K562 (cell line): ENCODE results near the gene EXOSC6. TPM values are rescaled to one million over a fixed set of nuclear protein-coding genes. Genes with fewer than 3 reads are reported as not detected.
"Not testable (repeated sequence)": the region's sequence is repeated elsewhere in the genome, so short reads cannot be mapped to it uniquely, and the experiment has no call there.

ENCODE experiments used
- ATAC-seq: fragments of 200-7000 bp; cut with Tn5 transposase; 3 replicates; pipeline ENCODE4 v1.9.1; 2020; ENCODE audit warnings: moderate library complexity
- BruUV-seq: library from RNA; stranded (reverse); fragments of 400-500 nt; replicated peaks from 2 replicates; lab custom pipeline; 2021; lab: Mats Ljungman, UMichigan
- CTCF ChIA-PET: fragments of 300-600 bp; formaldehyde crosslinking; extraction: SDS; loops from one replicate; lab custom pipeline; 2021; ENCODE audit warnings: low intra/inter-chr PET ratio; lab: Yijun Ruan, JAX
- POLR2A ChIA-PET: fragments of 300-600, 350-650 bp; sonication (Branson Sonifier 250); formaldehyde crosslinking; extraction: SDS; loops from one replicate; lab custom pipeline; 2021; ENCODE audit warnings: antibody characterized with exemption, inconsistent platforms; lab: Yijun Ruan, JAX
- DNase-seq, 4 experiments: peaks; one replicate each; pipeline versions ENCODE4 v3.0.0 to v3.0.0-alpha.2; 2011 to 2018; ENCODE audit warnings: low spot score in 3 of 4, mixed read lengths in 3 of 4; ENCODE audit errors: extremely low read depth in 1 of 4
- FAIRE-seq: peaks from 2 replicates; lab custom pipeline; 2011; peaks lifted over from hg19 to GRCh38; lab: Jason Lieb, UNC
- H2AFZ ChIP-seq: 2 replicates; pipeline ENCODE4 v1.6.0; 2011; ENCODE audit warnings: low read depth, low read length, control low read depth, inconsistent platforms
- H3K27ac ChIP-seq: fragments of 200-600 bp; 3 replicates; pipeline ENCODE4 v1.8.0; 2011; ENCODE audit warnings: low read depth, mild to moderate bottlenecking, control low read depth, inconsistent platforms, low read length, moderate library complexity, mixed read lengths; ENCODE audit errors: extremely low read depth
- H3K27me3 ChIP-seq, 2 experiments: fragments of 300-600 bp in 1 of 2; 2 replicates in 1 of 2; 3 replicates in 1 of 2; pipeline versions ENCODE4 v1.6.0 to v1.8.0; 2011; ENCODE audit warnings: inconsistent platforms in 2 of 2, low read length in 2 of 2, mild to moderate bottlenecking in 1 of 2, mixed read lengths in 1 of 2, moderate library complexity in 1 of 2; ENCODE audit not compliant: control insufficient read depth in 2 of 2, insufficient read depth in 2 of 2
- H3K36me3 ChIP-seq: fragments of 300-600 bp; 3 replicates; pipeline ENCODE4 v1.8.0; 2011; ENCODE audit warnings: mild to moderate bottlenecking, low read length, inconsistent platforms; ENCODE audit not compliant: control insufficient read depth, insufficient read depth
- H3K4me1 ChIP-seq, 2 experiments: fragments of 200-600 bp in 1 of 2; replicated peaks in 1 of 2; 2 replicates in 1 of 2; 3 replicates in 1 of 2; pipeline versions ENCODE4 v1.5.1 to v1.8.0; 2011; ENCODE audit warnings: inconsistent platforms in 2 of 2, low read length in 2 of 2, mild to moderate bottlenecking in 1 of 2, mixed read lengths in 1 of 2, moderate library complexity in 1 of 2; ENCODE audit not compliant: control insufficient read depth in 2 of 2, insufficient read depth in 2 of 2
- H3K4me2 ChIP-seq: 2 replicates; pipeline ENCODE4 v1.6.1; 2011; ENCODE audit warnings: low read length, control low read depth, inconsistent platforms, mixed read lengths; ENCODE audit not compliant: insufficient read depth
- H3K4me3 ChIP-seq: fragments of 200-600 bp; sonication (generic), shearing (Covaris generic); 2 replicates; pipeline ENCODE4 v1.5.1; 2016; ENCODE audit warnings: control low read depth, inconsistent platforms
- H3K79me2 ChIP-seq: fragments of 200-600 bp; 3 replicates; pipeline ENCODE4 v1.8.0; 2011; ENCODE audit warnings: low read length, inconsistent platforms; ENCODE audit not compliant: control insufficient read depth, insufficient read depth
- H3K9ac ChIP-seq, 2 experiments: 2 replicates each; pipeline versions ENCODE4 v1.6.0 to v1.6.1; 2011; ENCODE audit warnings: low read depth in 2 of 2, low read length in 2 of 2, control low read depth in 1 of 2, inconsistent platforms in 1 of 2, mild to moderate bottlenecking in 1 of 2, mixed read lengths in 1 of 2; ENCODE audit not compliant: insufficient read depth in 1 of 2
- H3K9me1 ChIP-seq: one replicate; pipeline ENCODE4 v1.6.0; 2011; ENCODE audit warnings: inconsistent platforms, mild to moderate bottlenecking, low read length, moderate library complexity; ENCODE audit not compliant: control insufficient read depth, insufficient read depth
- H3K9me3 ChIP-seq: replicated peaks from 2 replicates; pipeline ENCODE4 v1.5.1; 2011; ENCODE audit warnings: low read depth, low read length, inconsistent platforms; ENCODE audit not compliant: control insufficient read depth, insufficient read depth
- H4K20me1 ChIP-seq: replicated peaks from 2 replicates; pipeline ENCODE4 v1.6.1; 2011; ENCODE audit warnings: low read length, inconsistent platforms, mixed read lengths; ENCODE audit not compliant: control insufficient read depth, insufficient read depth
- NFIC ChIP-seq: fragments of 450-650 bp; IDR thresholded peaks from 2 replicates; pipeline ENCODE4 v1.6.1; 2017; ENCODE audit warnings: mild to moderate bottlenecking, inconsistent platforms
- WGBS: fragments of 100-300 bp; shearing (Covaris generic); methylation state at CpG from one replicate; pipeline ENCODE4 v1.1.6; 2016; ENCODE audit warnings: low coverage, mixed read lengths; ENCODE audit not compliant: insufficient coverage; ENCODE audit errors: missing lambda C conversion rate; 5-methylcytosine and 5-hydroxymethylcytosine counted together
- in situ Hi-C: fragments of 300-500 bp; cut with MboI; formaldehyde crosslinking; loops from 4 replicates; pipeline ENCODE4 v1.15.0; 2018; ENCODE audit warnings: inconsistent platforms, mixed read lengths
- intact Hi-C: fragments of 100-400 bp; cut with micrococcal nuclease; formaldehyde crosslinking; loops from 2 replicates; pipeline ENCODE4 v1.14.2; 2022
- polyA plus RNA-seq, 8 experiments: library from polyadenylated mRNA; depleted of rRNA in 4 of 8; stranded (reverse) in 5 of 8; unstranded in 3 of 8; fragments of >200 nt; fragmentation: Nextera tagmentation in 2 of 8; fragmentation: Illumina TruSeq in 1 of 8; extraction: Ambion mirVana in 2 of 8; extraction: Trizol in 1 of 8; gene quantifications; 2 replicates each; pipeline versions ENCODE4 v1.2.1 to v1.2.3, GENCODE V29; 2011 to 2014; ENCODE audit warnings: inconsistent platforms in 1 of 8, missing spikeins in 1 of 8
- total RNA-seq, 7 experiments: library from RNA; depleted of rRNA in 6 of 7; stranded (reverse); fragments of >200 nt in 6 of 7; fragmentation: Illumina TruSeq in 2 of 7; extraction: Trizol in 2 of 7; gene quantifications; 2 replicates each; pipeline versions ENCODE4 v1.2.1 to v1.2.3, GENCODE V29; 2011 to 2021; ENCODE audit warnings: low replicate concordance in 1 of 7

Gene EXOSC6
- total and polyA plus RNA-seq, 9 of the 15 experiments (the other 6 are each of a cell fraction or from before 2014, with no cell fraction given), result 9.2 to 29.0 (median 15.6) TPM

DNA sequence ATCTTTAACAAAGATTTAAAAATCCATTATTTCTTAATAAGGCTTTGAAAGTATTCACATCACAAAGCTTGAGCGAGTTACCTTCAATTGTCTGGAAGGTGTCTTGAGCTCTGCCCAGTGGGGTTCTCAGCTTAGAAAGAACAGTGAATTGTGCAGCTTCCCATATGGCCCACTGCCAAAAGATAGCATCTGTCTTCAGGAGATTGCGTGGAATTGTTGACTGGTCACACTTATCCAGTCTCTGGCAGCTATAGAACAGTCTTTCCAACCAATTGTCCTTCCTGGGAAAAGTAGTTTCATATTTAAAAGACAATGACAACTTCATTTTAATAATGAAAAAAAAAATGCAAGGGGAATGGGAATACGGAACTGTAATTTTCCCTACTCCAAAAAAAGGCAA is 19.9 kb downstream of the EXOSC6 start:
- ATAC-seq, H3K9ac ChIP-seq, H4K20me1 ChIP-seq, H3K4me3 ChIP-seq, BruUV-seq, H3K9me3 ChIP-seq, CTCF ChIA-PET, H3K4me1 ChIP-seq, FAIRE-seq, H2AFZ ChIP-seq, H3K4me2 ChIP-seq, in situ Hi-C loops, H3K27me3 ChIP-seq, intact Hi-C loops, H3K27ac ChIP-seq, H3K79me2 ChIP-seq, H3K9me1 ChIP-seq, POLR2A ChIA-PET: not testable (repeated sequence)
- peaks cover 11% of the 10 kb centered on the region; the same call in 1 of the 3 replicates for H3K36me3 ChIP-seq
- DNase-seq, result peak in 1 of 4 experiments; percentile 12
- 43% methylated on average over 2 of the region's 3 CpGs for WGBS
- peak; percentile 74 for TF ChIP-seq NFIC

DNA sequence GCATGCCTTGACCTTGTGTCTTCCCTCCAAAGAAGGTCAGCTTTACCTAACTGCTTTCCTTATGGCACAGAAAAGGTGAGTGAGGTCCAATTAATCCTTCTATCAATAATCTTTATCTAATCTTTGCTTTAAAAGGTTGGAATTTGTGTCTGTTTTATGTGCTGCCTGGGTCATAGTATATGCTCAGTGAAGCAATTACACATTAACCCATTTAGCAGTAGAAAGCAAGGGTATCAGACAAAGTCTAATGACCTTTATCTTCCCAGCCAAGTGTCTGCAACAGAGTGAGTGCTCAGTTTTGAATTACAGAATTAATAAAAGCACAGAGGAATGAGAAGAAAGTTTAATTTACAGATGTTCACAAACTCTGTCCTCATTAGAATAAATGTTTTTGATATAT is 25.7 kb downstream of the EXOSC6 start:
- BruUV-seq, result TSS peak; percentile 31
- CTCF ChIA-PET, result not testable (repeated sequence)

DNA sequence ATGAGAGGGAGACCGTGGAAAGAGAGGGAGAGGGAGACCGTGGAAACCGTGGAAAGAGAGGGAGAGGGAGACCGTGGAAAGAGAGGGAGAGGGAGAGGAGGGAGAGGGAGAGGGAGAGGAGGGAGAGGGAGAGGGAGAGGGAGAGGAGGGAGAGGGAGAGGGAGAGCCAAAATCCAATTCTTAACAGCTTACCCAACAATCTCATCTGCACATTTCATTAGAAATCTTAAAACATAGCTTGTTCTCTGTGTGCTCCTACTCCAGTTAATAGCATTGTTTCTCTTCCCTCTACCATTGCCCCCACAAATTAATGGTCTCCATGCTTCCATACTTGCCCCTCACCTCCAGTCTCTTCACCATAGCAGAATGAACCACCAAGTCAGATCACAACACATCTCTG is 26.3 kb downstream of the EXOSC6 start:
- H3K4me2 ChIP-seq, POLR2A ChIA-PET, H2AFZ ChIP-seq, H3K36me3 ChIP-seq, H3K4me1 ChIP-seq, FAIRE-seq, BruUV-seq, H3K27ac ChIP-seq, H3K9me1 ChIP-seq, H3K79me2 ChIP-seq, ATAC-seq, H3K9me3 ChIP-seq, H3K4me3 ChIP-seq, DNase-seq, H3K9ac ChIP-seq, H4K20me1 ChIP-seq, intact Hi-C loops, in situ Hi-C loops, CTCF ChIA-PET, H3K27me3 ChIP-seq: not testable (repeated sequence)
- 100% methylated on average over 2 of the region's 4 CpGs for WGBS

More for the DNA sequence above, 25.7 kb downstream of the EXOSC6 start:
- intact Hi-C loops, H3K4me2 ChIP-seq, H3K9me1 ChIP-seq, DNase-seq, H3K27me3 ChIP-seq, H3K79me2 ChIP-seq, H3K4me3 ChIP-seq, H3K4me1 ChIP-seq, POLR2A ChIA-PET, H3K9ac ChIP-seq, H3K27ac ChIP-seq, H4K20me1 ChIP-seq, H3K9me3 ChIP-seq, in situ Hi-C loops, H3K36me3 ChIP-seq, ATAC-seq, FAIRE-seq, H2AFZ ChIP-seq: not testable (repeated sequence)

DNA sequence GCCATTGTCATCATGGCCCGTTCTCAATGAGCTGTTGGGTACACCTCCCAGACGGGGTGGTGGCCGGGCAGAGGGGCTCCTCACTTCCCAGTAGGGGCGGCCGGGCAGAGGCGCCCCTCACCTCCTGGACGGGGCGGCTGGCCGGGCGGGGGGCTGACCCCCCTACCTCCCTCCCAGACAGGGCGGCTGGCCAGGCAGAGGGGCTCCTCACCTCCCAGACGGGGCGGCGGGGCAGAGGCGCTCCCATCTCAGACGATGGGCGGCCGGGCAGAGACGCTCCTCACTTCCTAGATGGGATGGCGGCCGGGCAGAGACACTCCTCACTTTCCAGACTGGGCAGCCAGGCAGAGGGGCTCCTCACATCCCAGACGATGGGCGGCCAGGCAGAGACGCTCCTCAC is 27.1 kb downstream of the EXOSC6 start:
- H3K4me3 ChIP-seq, FAIRE-seq, H3K79me2 ChIP-seq, H3K4me2 ChIP-seq, H3K9me1 ChIP-seq, H3K27me3 ChIP-seq, H4K20me1 ChIP-seq, DNase-seq, H2AFZ ChIP-seq, CTCF ChIA-PET, H3K4me1 ChIP-seq, H3K9me3 ChIP-seq, H3K27ac ChIP-seq, H3K9ac ChIP-seq, intact Hi-C loops, POLR2A ChIA-PET, BruUV-seq, in situ Hi-C loops, ATAC-seq, H3K36me3 ChIP-seq: not testable (repeated sequence)
- no CpG with 5 or more reads among the region's 24 CpGs for WGBS
